HG02970 (cell line): Measurements from ENCODE around the gene MAP3K4.

Experiments used
- ATAC-seq: cut with Tn5 transposase; IDR thresholded peaks from one replicate; pipeline ENCODE4 v1.9.1; 2021; ENCODE audit warnings: mild to moderate bottlenecking, moderate library complexity, moderate number of reproducible peaks; ENCODE audit not compliant: unreplicated experiment, low FRiP score

Gene MAP3K4

DNA sequence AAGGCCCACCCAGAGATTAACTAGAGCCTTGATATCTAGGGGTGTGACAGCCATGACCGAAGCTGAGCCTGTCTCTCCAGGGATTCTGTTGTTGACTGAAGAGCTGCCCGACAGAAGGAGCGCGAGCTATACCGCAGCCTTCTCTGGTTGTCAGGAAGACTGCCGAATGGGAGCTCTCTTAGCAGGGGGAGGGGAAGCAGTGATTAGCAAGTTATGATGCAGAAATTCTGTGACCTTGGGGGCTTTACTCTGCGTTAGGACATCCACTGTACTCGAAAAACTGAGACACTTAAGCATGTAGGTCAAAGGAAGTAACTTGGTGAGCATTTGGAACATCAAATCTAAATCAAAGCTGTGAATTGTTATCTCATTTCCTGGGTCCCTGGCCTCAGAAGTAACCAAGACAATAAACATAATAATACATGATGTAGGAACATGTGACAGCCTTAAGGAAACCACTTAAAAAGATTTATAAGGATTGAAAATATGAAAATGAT, 84.7 kb downstream of the MAP3K4 start:
- no peak for ATAC-seq

DNA sequence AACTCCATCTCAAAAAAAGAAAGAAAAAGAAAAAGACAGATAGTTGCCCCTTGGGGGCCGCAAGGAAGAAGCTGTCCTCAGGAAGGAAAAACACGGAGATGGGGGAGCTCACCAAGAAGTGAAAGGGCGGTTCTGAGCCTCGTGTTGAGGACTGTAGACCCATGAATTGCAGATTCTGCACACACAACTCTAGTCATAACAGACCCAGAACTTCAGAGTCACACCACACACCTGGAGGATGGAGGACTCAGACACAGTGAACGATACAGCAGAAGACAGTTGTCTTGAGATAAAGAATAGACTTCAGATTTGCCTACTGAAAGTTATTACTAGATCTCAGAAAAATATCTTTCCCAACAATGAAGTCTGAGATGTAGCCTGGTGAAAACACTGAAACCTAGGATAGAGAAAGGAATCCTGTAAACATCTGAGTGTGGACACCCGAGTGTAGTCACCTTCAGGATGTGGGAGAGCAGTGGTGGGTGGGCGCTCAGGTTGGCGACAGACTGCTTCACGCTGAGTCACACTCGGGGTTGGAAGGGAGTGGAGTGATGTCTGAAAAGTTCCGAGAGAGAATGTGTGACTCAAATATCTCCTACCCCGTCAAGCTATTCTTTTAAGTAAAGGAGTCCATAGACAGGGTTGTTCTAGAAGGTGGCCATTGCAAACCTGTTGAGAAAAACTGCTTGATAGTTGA, 88.1 kb downstream of the MAP3K4 start:
- no peak for ATAC-seq

DNA sequence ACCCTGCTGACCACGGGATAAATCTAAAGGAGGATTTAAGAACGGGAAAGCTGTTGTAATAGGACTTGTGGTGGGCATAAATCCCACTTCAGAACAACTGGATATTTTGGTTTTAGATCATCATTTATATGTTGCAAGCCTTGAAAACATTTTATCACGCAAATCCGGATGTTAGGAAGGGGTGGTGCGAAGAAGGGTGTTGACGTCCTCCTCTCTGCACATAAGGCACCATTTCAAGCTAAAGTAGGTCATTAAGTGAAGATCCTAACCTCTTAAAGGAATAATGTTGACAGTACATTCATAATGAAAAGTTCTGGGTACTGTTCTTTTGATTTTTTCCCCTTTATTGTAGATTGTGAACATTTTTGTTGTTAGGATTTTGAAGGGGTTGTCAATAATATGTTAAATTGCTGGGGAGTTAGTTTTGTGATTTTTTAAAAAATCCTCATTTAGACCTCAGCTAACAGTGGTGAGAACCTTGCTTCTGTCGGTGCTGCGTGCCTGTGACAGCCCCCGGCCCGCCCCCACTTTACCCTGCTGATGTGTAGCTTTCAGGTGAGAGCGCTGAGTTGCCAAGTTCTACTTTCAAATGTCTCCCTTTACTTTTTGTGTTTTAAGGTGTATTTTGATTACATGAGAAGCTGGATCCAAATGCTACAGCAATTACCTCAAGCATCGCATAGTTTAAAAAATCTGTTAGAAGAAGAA, 88.8 kb downstream of the MAP3K4 start:
- no peak for ATAC-seq

DNA sequence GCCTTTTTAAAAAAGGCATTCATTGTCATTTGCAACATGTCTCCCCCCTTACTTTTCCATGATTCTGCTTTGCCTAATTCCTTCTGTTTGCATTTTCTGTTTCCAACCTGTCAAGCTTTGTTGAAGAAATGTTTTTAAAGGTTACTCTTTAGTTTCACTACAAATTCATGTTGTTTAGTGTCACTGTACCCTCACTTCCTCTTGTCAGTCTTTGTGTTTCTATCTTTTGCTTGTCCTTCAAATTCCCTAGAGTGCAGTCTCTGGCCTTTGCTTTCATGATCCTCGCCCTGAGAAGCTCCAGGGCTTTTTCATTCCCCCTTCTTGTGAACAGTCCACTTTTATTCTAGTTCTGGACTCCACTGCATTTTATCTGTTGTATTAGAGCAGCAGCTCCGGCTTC, 90.6 kb downstream of the MAP3K4 start:
- no peak for ATAC-seq

DNA sequence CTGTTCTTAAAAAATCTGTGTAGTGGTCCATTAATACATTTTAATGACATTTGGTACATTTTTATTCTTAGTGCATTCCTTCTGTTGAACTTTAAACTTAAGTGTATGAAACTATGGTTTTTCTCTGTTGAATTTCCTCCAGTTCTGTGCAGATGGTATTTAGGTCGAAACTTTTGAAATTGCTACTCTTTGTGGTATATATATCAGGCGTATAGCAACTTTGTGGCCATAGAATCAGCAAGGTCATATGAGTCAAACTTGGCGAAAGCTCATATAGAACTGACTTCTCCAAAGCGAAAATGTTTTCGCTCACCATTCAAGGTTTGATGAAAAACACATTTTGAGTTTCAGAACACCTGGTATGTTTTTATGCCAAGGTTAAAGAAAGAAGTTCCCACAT, 93.7 kb downstream of the MAP3K4 start:
- ATAC-seq: no peak

DNA sequence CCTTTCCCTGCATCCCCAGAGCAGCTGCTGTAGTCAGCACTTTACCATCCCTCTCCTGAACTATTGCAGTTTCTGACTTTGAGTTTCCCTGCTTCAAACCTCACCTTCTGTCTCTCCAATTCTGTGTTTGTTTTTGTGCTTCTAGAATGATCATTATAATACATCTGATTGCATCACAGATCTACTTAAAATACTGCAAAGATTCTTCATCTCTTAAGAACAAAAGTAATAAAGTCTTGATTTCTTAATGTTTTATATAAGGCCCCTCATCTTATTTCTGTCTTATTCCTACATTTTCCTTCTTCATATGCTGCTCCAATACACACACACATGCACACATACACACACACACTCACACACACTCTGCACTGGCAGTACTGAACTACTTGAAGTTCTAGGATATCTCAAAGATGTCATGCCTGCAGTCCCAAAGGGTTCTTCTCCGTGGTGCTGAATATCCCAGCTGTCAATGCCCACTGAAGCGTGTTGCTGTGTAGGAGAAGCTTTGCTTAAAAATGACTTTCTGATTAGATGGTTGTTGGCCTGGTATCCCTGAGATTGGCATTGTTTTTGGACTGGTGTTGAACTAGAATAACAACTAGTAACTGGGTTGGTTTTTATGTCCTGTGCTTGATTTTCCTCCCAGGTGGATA, 97.2 kb downstream of the MAP3K4 start:
- ATAC-seq: no peak

DNA sequence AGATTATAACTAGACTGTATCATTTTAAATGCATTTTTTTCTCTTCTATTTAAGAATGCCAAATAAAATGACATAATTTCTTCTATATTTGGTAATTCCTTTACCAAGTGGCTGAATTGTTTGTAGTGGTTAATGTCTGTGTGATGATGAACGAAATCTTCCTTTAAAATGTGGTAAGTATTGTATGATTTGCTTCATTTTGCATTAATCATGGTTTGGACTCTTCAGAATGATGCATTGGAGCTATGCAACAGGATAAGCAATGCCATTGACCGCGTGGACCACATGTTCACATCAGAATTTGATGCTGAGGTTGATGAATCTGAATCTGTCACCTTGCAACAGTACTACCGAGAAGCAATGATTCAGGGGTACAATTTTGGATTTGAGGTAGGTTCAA, 99.6 kb downstream of the MAP3K4 start:
- ATAC-seq: no peak

DNA sequence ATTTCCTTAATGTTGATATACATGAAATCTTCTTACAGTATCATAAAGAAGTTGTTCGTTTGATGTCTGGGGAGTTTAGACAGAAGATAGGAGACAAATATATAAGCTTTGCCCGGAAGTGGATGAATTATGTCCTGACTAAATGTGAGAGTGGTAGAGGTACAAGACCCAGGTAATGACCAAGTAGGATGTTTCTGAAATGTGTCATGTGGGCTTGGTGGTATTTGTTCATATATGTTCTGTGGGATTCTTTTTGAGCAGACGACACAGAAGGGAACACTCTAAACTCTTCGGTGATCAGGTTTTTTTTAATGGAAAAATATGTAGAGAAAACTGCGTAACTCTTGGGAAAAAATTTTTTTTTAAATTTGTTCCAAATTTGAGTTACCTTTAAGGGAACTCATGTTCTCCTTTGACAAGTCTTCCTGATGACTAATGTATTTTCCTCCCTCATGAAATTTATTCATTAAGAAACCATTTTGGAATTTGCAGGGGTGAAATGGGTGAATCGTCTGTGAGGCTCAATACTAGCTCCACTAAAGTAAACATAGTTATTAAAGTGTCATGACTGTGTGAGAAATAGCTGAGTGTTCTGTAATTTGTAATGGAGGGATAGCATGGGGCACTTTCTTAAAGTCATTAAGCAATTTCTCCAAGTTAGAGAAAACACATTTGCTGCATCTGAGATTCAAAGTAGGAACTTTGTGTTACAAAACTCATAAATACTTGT, 100.6 kb downstream of the MAP3K4 start:
- ATAC-seq: no peak

DNA sequence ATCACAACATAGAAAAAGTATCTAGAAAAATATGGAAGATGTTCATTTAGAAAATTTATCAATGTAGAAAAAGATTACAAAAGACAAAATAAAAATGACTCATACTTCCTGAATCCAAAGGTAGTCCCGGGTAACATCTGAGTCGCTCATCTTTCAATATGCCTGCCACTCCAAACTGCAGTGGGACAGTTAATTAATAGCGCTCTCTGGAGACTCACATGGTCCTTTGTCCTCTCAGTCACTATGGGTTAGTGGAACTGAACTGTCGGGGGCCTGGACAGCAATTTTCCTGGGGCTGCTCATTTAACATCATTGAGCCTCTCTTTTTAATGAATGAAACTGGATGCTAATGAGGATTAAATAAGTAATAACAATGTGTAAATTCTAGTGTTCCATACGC, 103.4 kb downstream of the MAP3K4 start:
- ATAC-seq: no peak

DNA sequence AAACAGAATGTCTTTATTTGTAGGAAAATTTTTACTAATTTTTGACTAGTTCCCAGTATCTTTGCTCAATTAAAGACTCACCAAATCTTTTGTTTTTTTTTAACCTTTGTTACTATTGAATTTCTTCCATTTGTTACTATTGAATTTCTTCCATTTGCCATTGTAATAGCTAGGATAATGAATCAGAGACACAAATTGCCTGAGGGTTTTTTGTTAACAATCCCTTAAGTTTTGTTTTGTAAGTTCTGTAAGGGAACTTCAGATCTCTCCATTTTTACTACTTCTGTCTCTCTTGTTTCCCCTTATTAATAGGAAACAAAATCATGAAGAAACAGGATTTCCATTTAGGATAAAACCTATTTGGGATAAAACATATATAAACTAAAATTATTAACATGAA, 104.3 kb downstream of the MAP3K4 start:
- ATAC-seq: no peak

DNA sequence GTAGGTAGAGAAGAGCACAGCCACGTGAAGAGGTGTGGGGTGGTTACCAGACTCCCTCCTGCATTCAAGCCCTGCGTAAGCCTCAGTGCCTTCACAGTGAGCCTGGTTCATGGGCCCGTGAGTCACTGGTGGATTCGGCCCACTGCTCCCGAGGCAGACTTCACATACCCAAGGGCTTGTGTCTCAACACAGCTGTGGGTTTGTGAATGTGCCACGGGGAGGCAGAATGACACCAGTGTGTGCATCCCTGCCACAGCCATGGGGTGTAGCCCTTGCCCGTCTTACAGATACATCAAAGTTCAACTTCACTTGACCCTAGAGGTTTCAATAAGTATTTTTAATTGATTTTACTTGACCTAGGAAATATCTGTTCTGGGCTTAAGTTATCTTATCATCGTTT, 108.5 kb downstream of the MAP3K4 start:
- ATAC-seq: no peak

DNA sequence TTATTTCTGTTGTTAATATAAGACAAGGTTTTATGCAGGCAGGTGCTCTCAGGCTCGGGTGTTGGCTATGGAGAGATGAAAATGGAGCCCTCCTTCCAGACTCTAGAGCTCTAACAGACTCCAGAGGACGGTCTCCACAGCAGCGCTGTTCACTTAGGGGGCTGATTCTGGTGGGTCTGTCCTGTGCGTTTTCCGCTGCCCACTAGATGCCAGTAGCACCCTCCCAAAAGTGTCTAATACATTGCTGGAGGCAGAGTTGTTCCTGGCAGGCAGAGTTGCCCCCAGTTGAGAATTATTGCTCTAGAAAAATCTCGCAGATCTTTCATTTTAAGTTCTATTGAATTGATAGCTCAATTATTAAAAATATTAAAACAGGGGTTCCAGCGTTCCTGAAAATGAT, 109.9 kb downstream of the MAP3K4 start:
- ATAC-seq: no peak

DNA sequence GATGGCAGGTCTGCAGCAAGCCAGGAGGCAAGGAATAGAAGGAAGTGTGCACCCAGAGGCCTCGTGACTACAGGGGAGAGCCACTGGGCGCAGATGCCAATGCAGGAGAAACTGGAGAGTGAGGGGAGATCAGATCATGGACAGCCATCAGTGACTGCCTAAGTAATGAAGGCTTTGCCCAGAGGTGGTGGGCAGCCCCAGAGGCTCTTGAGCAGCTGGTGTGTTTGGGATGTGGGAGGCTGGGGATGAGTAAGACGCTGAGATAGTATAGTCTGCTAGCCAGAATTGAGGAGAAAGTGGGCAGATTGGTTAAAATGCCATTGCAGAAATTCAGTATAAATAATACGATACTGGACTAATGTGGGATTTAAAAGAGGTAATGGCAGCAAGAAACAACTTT, 111.9 kb downstream of the MAP3K4 start:
- ATAC-seq: no peak

DNA sequence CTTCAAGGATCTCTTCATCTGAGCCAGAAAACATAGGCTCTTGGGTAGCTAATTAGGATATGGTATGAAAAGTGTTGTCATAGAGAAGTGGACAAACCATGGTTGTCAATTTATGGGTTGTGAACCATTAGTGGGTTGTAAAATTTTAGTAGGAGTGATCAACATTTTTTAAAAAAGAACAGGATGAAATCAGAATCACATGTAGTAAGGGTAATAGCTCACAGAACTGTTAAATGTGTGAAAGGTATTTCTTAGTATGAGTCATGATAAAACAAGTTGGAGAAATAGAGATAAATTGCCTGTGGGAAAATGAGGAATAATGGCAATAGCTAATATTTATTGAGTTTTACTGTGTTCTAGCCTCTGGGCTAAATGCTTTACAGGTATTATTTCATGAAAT, 113.4 kb downstream of the MAP3K4 start:
- ATAC-seq: no peak

DNA sequence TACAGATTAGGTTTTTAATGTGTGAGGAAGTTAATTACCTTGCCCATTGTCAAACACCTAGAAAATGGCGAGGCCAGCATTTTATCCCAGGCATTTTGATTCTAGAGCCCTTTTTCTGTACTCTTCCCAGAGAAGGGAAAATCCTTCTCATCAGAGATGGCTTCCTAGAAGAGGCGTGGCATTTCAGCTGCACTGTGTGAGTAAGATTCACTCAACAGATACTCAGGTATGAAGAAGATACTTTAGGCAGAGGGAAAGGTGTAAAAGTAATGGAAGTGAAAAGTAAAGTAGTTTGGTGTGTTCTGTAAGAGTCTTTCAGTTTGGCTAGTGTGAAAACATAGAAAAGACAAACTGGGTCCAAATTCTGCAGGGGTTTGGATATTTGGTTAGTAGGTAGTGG, 113.8 kb downstream of the MAP3K4 start:
- ATAC-seq: no peak

DNA sequence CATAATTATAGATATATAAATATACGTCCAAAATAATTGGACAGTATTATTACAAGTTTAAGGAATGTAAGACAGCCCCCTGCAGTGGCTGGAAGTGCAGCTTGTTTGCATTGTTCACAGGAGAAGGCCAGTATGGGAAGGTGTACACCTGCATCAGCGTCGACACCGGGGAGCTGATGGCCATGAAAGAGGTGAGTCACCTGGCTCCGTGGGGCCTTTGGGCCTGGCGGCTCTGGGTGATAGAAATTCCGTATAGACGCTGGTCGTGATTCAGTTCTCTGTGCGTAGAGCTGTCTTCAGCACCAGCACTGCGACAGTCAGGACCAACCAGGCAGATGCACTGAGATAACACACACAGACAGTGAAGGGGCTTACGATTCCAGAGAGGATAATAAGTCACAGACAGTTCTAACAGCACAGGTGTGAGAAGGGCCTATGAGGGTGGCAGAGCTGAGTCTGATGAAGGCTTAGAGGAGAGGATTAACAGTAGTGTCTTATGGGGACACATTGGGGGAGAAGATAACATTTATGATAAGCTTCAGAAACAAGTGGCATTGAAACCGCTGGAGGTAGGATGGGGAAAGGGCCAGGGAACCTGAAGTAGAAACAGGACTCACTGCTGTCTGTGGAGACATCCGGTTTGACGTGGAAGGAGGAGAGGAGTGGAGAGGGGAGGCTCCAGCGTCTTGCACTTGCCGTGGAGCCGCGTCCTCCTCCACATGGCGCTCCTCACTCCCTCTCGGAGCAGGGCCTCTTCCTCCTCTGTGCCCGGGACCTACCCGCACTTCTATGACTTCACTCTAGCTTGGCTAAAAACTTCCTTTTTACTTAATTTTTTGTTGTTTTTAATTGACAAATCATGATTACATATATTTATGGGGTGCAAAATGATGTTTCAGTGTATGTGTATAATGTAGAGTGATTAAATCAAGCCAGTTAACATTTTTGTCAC, 116.5 kb downstream of the MAP3K4 start:
- ATAC-seq: no peak

DNA sequence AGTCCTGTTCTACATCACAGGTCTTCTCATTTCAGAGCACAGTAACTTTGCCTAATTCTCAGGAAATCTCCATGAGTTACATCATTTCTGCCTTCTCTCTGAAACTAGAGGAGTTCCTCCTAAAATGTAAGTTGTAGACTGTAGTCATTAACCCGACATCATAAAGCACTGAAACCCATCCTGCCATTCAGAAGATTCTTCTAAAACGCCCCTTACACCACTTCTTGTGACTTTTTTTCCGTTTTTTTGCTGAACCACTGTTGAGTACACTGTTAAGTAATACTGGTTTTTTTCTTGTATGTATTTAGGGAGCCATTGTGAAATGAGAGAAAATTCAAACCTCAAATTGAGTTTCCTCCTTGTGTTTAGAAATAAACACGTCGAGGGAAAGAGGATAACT, 117.3 kb downstream of the MAP3K4 start:
- no peak for ATAC-seq

DNA sequence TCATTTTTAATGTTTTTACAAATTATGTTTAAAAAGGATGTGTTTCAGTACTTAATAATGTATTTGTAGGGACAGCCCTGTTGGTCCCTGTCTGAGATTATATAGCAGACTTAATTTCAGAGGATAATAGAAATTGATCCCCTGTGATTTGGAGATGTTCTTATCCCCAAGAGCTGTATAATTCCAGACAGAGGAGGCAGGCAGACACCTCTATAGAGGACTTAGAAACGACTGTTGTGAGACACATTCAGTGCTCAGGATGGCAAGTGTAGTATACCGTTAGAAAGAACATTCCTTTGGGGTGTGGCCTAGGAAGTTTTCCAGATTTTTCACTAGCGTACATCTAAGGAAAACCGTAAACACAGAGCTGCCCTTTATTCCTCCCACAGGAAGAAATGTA, 117.8 kb downstream of the MAP3K4 start:
- ATAC-seq: no peak

DNA sequence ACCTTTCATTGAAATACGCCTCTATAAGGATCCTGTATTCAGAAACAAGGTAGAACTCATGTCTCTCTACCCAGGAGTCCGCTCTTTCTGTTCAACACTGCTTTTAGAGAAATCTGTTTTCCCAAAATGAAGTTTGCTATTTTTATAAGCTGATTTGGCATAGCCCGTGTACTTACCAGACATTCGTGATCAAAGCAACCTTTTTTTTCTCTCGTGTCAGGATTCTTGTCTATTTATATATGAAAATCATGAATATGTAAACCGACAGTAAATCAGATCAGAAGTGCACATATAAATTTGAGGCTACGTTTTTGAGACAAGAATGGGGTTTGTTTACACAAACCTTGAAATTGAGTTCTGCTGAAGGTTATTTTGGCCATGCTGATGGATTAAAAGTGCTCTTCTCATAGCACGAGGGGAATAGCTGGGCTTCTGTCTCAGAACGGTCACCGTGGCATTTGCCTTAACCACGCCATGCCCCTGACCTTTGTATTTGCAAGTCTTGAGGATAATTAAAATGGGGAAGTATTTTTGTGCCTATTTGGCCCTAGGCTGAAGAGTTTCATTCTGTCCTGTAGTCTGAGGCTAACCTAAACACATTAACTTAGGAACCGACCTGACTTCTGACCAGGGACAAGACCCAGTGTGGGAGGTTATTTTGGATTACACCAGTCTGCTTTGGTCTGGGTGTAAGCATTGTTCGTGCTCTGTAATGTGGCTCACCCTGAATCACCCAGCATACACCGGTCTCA, 118.6 kb downstream of the MAP3K4 start:
- ATAC-seq: no peak
